ENCODE measurements around the gene P2RX7.

P2RX7 gene

DNA sequence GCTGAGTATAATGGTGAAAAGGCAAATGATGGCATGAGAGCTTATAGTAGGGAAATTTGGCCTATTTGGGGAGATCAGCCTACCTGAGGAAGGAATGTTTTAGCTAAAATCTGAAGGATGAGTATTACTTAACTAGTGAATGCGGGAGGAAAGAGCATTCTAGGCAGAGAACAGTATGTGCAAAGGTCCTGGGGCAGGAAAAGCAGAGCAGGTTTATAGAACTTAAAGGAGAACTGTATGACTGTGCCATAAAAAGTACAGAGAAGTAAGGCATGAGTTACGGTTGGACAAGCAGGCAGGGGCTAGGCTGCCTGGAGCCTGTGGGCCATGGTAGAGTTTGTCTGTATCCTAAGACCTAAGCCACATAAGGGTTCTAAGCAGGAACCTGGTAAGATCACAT is 55.6 kb downstream of the P2RX7 start:
- Histone ChIP-seq H3K4me1 (ENCODE audit: insufficient read depth, low read length, severe bottlenecking) (no peaks in the 10 kb centered on the region), H3K27me3 (ENCODE audit: insufficient read depth, low read length) (no peaks in the 10 kb centered on the region; the same call in 1 of the 2 replicates), H3K4me3 (ENCODE audit: low read depth, low read length, poor library complexity, severe bottlenecking) (no peak overlapping the region), H3K36me3 (ENCODE audit: insufficient read depth, low read length) (no peaks in the 10 kb centered on the region; the same call in 1 of the 2 replicates), H3K9me3 (ENCODE audit: low read length) (no peaks in the 10 kb centered on the region), H3F3A (ENCODE audit: insufficient read depth, low read length) (no peaks in the 10 kb centered on the region), H2AFZ (ENCODE audit: low read length) (no peak overlapping the region), H3K4me2 (ENCODE audit: low read length) (no peak overlapping the region), H3K9ac (ENCODE audit: low read length) (no peak overlapping the region), H4K20me1 (ENCODE audit: insufficient read depth, low read length) (no peaks in the 10 kb centered on the region), H3K9me2 (ENCODE audit: low read depth, low read length) (no peaks in the 10 kb centered on the region), H3K79me2 (ENCODE audit: insufficient read depth, low read length) (no peaks in the 10 kb centered on the region), H3K27ac (ENCODE audit: low read depth, low read length, poor library complexity, severe bottlenecking) (no peak overlapping the region)
- TF ChIP-seq, protein P1, sequence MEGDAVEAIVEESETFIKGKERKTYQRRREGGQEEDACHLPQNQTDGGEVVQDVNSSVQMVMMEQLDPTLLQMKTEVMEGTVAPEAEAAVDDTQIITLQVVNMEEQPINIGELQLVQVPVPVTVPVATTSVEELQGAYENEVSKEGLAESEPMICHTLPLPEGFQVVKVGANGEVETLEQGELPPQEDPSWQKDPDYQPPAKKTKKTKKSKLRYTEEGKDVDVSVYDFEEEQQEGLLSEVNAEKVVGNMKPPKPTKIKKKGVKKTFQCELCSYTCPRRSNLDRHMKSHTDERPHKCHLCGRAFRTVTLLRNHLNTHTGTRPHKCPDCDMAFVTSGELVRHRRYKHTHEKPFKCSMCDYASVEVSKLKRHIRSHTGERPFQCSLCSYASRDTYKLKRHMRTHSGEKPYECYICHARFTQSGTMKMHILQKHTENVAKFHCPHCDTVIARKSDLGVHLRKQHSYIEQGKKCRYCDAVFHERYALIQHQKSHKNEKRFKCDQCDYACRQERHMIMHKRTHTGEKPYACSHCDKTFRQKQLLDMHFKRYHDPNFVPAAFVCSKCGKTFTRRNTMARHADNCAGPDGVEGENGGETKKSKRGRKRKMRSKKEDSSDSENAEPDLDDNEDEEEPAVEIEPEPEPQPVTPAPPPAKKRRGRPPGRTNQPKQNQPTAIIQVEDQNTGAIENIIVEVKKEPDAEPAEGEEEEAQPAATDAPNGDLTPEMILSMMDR (IDR thresholded peaks at IDR 0.05; ENCODE audit: low read length): no peak
- TF ChIP-seq EZH2 (IDR thresholded peaks at IDR 0.05; ENCODE audit: borderline replicate concordance, low read length): no peak

DNA sequence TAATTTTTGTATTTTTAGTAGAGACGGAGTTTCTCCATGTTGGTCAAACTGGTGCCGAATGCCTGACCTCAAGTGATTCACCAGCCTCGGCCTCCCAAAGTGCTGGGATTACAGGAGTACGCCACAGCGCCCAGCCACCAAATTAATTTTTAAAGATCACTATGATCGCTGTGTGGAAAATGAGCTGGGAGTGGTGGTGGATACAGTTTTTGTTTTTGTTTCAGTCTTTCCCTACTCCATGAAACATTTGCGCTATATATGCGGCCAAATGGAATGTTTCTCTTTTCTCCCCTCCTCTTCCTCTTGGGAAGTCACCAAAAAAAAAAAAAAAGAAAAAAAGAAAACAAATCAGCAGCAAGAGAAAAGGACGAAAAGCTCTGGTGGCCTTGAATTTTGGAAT is 56.5 kb downstream of the P2RX7 start:
- H4K20me1 ChIP-seq (ENCODE audit: insufficient read depth, low read length): no peaks in the 10 kb centered on the region
- no peak overlapping the region for H3K27ac ChIP-seq (ENCODE audit: low read depth, low read length, poor library complexity, severe bottlenecking)
- no peak overlapping the region for H3K4me3 ChIP-seq (ENCODE audit: low read depth, low read length, poor library complexity, severe bottlenecking)
- no peaks in the 10 kb centered on the region for H3K79me2 ChIP-seq (ENCODE audit: insufficient read depth, low read length)
- no peak overlapping the region for H3K9ac ChIP-seq (ENCODE audit: low read length)
- no peaks in the 10 kb centered on the region for H3K9me2 ChIP-seq (ENCODE audit: low read depth, low read length)
- TF ChIP-seq, protein P1 (IDR thresholded peaks at IDR 0.05; ENCODE audit: low read length): no peak
- TF ChIP-seq EZH2 (IDR thresholded peaks at IDR 0.05; ENCODE audit: borderline replicate concordance, low read length): no peak
- no peaks in the 10 kb centered on the region for H3F3A ChIP-seq (ENCODE audit: insufficient read depth, low read length)
- no peaks in the 10 kb centered on the region for H3K4me1 ChIP-seq (ENCODE audit: insufficient read depth, low read length, severe bottlenecking)
- no peaks in the 10 kb centered on the region; the same call in 1 of the 2 replicates for H3K36me3 ChIP-seq (ENCODE audit: insufficient read depth, low read length)
- no peaks in the 10 kb centered on the region for H3K9me3 ChIP-seq (ENCODE audit: low read length)
- no peaks in the 10 kb centered on the region; the same call in 1 of the 2 replicates for H3K27me3 ChIP-seq (ENCODE audit: insufficient read depth, low read length)
- no peak overlapping the region for H3K4me2 ChIP-seq (ENCODE audit: low read length)
- H2AFZ ChIP-seq (ENCODE audit: low read length): no peak overlapping the region

DNA sequence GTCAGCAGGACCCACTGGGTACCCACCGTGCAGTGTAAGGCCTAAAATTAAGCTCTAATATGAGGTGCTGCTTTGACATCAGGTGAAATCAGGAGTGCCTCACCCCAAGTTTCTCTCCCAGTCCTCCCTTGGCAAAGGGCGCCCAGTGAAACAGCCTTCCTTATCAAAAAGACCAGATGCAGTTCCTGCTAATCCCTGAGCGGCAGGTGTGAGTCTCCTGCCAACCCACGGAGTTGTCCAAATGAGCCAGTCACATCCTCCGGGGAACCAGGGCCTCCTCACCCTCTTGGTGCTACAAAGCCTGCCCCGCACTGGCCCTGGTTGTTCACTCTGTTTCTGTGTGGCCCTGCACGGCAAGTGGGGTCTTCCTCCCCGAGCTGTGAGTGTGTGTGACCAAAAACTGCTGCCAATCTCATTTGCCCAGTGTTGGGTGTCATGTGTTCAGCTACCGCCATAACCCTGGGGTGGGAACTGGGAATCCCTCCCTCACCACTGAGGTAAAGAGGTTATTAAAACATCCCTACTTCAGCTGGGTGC is 57.0 kb downstream of the P2RX7 start:
- H3K27me3 ChIP-seq (ENCODE audit: insufficient read depth, low read length): no peaks in the 10 kb centered on the region; the same call in 1 of the 2 replicates
- H3K4me1 ChIP-seq (ENCODE audit: insufficient read depth, low read length, severe bottlenecking): no peaks in the 10 kb centered on the region
- no peaks in the 10 kb centered on the region for H3K79me2 ChIP-seq (ENCODE audit: insufficient read depth, low read length)
- H3K9me3 ChIP-seq (ENCODE audit: low read length): no peaks in the 10 kb centered on the region
- H4K20me1 ChIP-seq (ENCODE audit: insufficient read depth, low read length): no peaks in the 10 kb centered on the region
- H3K27ac ChIP-seq (ENCODE audit: low read depth, low read length, poor library complexity, severe bottlenecking): no peak overlapping the region
- no peaks in the 10 kb centered on the region for H3K9me2 ChIP-seq (ENCODE audit: low read depth, low read length)
- TF ChIP-seq EZH2 (IDR thresholded peaks at IDR 0.05; ENCODE audit: borderline replicate concordance, low read length): no peak
- TF ChIP-seq, protein P1 (IDR thresholded peaks at IDR 0.05; ENCODE audit: low read length): no peak
- H3K4me3 ChIP-seq (ENCODE audit: low read depth, low read length, poor library complexity, severe bottlenecking): no peak overlapping the region
- H3K4me2 ChIP-seq (ENCODE audit: low read length): no peak overlapping the region
- H3F3A ChIP-seq (ENCODE audit: insufficient read depth, low read length): no peaks in the 10 kb centered on the region
- H3K9ac ChIP-seq (ENCODE audit: low read length): no peak overlapping the region
- H2AFZ ChIP-seq (ENCODE audit: low read length): no peak overlapping the region
- no peaks in the 10 kb centered on the region; the same call in 1 of the 2 replicates for H3K36me3 ChIP-seq (ENCODE audit: insufficient read depth, low read length)

Measured in OCI-LY1 (cell line).